ENCODE measurements around the gene EPOP. TPM values are rescaled to one million over a fixed set of nuclear protein-coding genes. Genes with fewer than 3 reads are reported as not detected.

EPOP gene
- total RNA-seq, 1 donor: 2.2 TPM

DNA sequence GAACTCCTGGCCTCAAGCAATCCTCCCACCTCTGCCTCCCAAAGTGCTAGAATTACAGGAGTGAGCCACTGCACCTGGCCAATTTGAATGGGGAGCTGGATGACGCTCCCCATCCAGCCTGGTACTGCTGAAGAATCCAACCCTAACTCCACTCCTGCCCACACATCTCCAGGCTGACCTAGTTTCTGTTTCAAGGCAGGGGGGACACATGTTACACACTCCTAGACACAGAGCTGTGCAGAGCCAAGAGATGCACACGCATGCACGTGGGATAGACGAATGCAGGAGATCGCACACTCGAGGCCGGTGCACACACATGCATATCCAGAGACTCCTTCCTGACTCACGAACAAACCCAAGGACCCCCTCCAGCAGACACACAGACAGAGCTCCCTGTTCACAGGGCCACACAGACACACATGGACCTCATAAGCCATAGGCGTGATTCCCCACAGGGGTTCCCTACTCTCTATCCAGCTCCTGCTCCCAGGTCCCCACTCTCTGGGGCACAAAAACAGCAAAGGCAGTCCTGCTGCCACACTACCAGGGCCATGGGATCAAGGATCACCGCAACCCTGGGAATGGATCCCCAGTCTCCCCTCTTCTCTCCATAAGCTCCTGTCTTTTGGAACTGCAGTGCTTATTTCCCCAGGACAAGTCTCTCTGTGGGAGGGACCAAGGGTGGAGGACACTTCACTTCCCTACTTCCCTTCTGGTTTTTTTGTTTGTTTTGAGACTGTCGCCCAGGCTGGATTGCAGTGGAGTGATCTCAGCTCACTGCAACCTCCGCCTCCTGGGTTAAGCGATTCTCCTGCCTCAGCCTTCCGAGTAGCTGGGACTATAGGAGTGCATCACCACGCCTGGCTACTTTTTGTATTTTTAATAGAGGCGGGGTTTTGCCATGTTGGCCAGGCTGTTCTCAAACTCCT, 14.4 kb downstream of the EPOP start:
- H3K79me2 ChIP-seq (ENCODE audit: insufficient read depth, low read length): no peaks in the 10 kb centered on the region
- no peak overlapping the region for H3K27ac ChIP-seq (ENCODE audit: low read depth, low read length)
- H4K20me1 ChIP-seq (ENCODE audit: insufficient read depth, low read length): no peaks in the 10 kb centered on the region
- no peaks in the 10 kb centered on the region for H3K9me3 ChIP-seq (ENCODE audit: low read depth, low read length)
- peak; percentile 78 for DNase-seq (ENCODE audit: insufficient read length, low spot score, missing footprints)
- H3K27me3 ChIP-seq (ENCODE audit: insufficient read depth, low read length): peaks cover 15% of the 10 kb centered on the region
- H3K4me3 ChIP-seq (ENCODE audit: insufficient read depth, low read length): no peak overlapping the region
- no peak for TF ChIP-seq CTCF (IDR thresholded peaks at IDR 0.05; ENCODE audit: extremely low read depth, low read depth, low read length)
- no peaks in the 10 kb centered on the region for H3K4me1 ChIP-seq (ENCODE audit: insufficient read depth, low read length)
- no peak overlapping the region for H2AFZ ChIP-seq (ENCODE audit: low read length)
- H3K36me3 ChIP-seq (ENCODE audit: insufficient read depth, low read length): no peaks in the 10 kb centered on the region
- no peak overlapping the region for H3K4me2 ChIP-seq (ENCODE audit: insufficient read depth, low read length)

- Histone ChIP-seq H3K79me2 (ENCODE audit: insufficient read depth, low read length) (no peaks in the 10 kb centered on the region), H3K4me3 (ENCODE audit: insufficient read depth, low read length) (no peak overlapping the region), H3K4me2 (ENCODE audit: insufficient read depth, low read length) (no peak overlapping the region), H3K27ac (ENCODE audit: low read depth, low read length) (no peak overlapping the region), H3K9me3 (ENCODE audit: low read depth, low read length) (no peaks in the 10 kb centered on the region), H3K36me3 (ENCODE audit: insufficient read depth, low read length) (no peaks in the 10 kb centered on the region), H3K27me3 (ENCODE audit: insufficient read depth, low read length) (peaks cover 21% of the 10 kb centered on the region), H4K20me1 (ENCODE audit: insufficient read depth, low read length) (no peaks in the 10 kb centered on the region), H3K4me1 (ENCODE audit: insufficient read depth, low read length) (no peaks in the 10 kb centered on the region), H2AFZ (ENCODE audit: low read length) (no peak overlapping the region)
- no peak for DNase-seq (ENCODE audit: insufficient read length, low spot score, missing footprints)
- no peak for TF ChIP-seq CTCF (IDR thresholded peaks at IDR 0.05; ENCODE audit: extremely low read depth, low read depth, low read length)
These were observed 15.3 kb downstream of the EPOP start for GRCh38 chr17:38659415-38659814.

DNA sequence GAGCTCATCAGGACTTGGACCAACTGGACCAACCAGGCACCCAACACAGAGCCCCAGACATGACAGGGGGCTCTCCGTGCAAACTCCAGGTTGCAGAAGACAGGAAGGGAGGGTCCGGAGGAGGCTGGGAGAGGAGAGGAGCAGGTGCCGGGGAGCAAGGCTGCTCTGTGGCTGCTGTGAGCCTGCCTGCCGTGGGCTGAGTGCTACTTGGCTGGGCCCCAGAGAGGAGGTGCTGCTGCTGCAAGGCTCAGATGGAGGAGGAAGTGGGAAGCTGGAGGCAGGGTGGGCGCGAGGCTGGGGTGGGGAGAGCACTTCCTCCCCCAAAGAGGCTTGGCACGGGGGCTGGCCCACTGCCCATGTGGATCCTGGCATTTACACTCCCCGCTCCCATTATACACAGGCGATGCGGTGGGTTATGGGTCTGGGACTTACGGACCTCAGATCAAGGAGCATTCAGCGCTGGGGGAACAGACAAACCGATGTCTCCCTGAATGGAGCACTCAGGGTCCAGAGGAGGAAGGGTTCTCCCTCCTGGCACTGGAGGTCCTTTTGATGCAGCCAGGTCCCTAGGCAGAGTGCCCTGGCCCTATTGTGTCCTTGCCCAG, 15.9 kb downstream of the EPOP start:
- no peak for TF ChIP-seq CTCF (IDR thresholded peaks at IDR 0.05; ENCODE audit: extremely low read depth, low read depth, low read length)
- Histone ChIP-seq H3K27me3 (ENCODE audit: insufficient read depth, low read length) (peaks cover 27% of the 10 kb centered on the region), H3K27ac (ENCODE audit: low read depth, low read length) (no peak overlapping the region), H3K9me3 (ENCODE audit: low read depth, low read length) (no peaks in the 10 kb centered on the region), H3K79me2 (ENCODE audit: insufficient read depth, low read length) (no peaks in the 10 kb centered on the region), H2AFZ (ENCODE audit: low read length) (no peak overlapping the region), H3K4me3 (ENCODE audit: insufficient read depth, low read length) (no peak overlapping the region), H3K4me1 (ENCODE audit: insufficient read depth, low read length) (no peaks in the 10 kb centered on the region), H4K20me1 (ENCODE audit: insufficient read depth, low read length) (no peaks in the 10 kb centered on the region), H3K36me3 (ENCODE audit: insufficient read depth, low read length) (no peaks in the 10 kb centered on the region), H3K4me2 (ENCODE audit: insufficient read depth, low read length) (no peak overlapping the region)
- peak; percentile 68 for DNase-seq (ENCODE audit: insufficient read length, low spot score, missing footprints)
